ENCODE results near the gene IL17RC. TPM values are rescaled to one million over a fixed set of nuclear protein-coding genes. Genes with fewer than 3 reads are reported as not detected.
"Not testable (repeated sequence)": the region's sequence is repeated elsewhere in the genome, so short reads cannot be mapped to it uniquely, and the experiment has no call there.

IL17RC gene
- total RNA-seq = 37.3 and 39.6 TPM in 2 replicates

GRCh38 chr3:9916734-9917680 lies at the start of gene IL17RC:
Gene IL17RC, plus strand, starts transcription at chr3:9917098. Its CDS starts 218 bp downstream, at chr3:9917316.
- Histone ChIP-seq H3K4me3 (ENCODE audit: low read depth, low read length) (peak within 1 kb of the TSS; percentile 37), H3K27me3 (ENCODE audit: control insufficient read depth, insufficient read depth, low read length) (no peaks in the 10 kb centered on the region), H3K36me3 (ENCODE audit: control insufficient read depth, insufficient read depth, low read length) (no peaks in the 10 kb centered on the region)
- TF ChIP-seq CTCF (IDR thresholded peaks at IDR 0.05; ENCODE audit: insufficient read depth, low read length, poor library complexity, severe bottlenecking) = no peak
- DNase-seq (ENCODE audit: low read depth) = peak; percentile 76

GRCh38 chr3:9867106-9867505 lies 49.8 kb upstream of the IL17RC start:
- H3K4me3 ChIP-seq (ENCODE audit: low read depth, low read length) = no peak overlapping the region
- no peak for DNase-seq (ENCODE audit: low read depth)
- TF ChIP-seq CTCF (IDR thresholded peaks at IDR 0.05; ENCODE audit: insufficient read depth, low read length, poor library complexity, severe bottlenecking) = no peak
- no peaks in the 10 kb centered on the region for H3K27me3 ChIP-seq (ENCODE audit: control insufficient read depth, insufficient read depth, low read length)
- no peaks in the 10 kb centered on the region for H3K36me3 ChIP-seq (ENCODE audit: control insufficient read depth, insufficient read depth, low read length)

GRCh38 chr3:9869955-9870354 lies 46.9 kb upstream of the IL17RC start:
- no peak for DNase-seq (ENCODE audit: low read depth)

GRCh38 chr3:9870978-9871377 lies 45.9 kb upstream of the IL17RC start:
- no peak overlapping the region for H3K4me3 ChIP-seq (ENCODE audit: low read depth, low read length)
- no peak for DNase-seq (ENCODE audit: low read depth)
- TF ChIP-seq CTCF (IDR thresholded peaks at IDR 0.05; ENCODE audit: insufficient read depth, low read length, poor library complexity, severe bottlenecking) = no peak
- no peaks in the 10 kb centered on the region for H3K27me3 ChIP-seq (ENCODE audit: control insufficient read depth, insufficient read depth, low read length)
- no peaks in the 10 kb centered on the region for H3K36me3 ChIP-seq (ENCODE audit: control insufficient read depth, insufficient read depth, low read length)

More at GRCh38 chr3:9869955-9870354, 46.9 kb upstream of the IL17RC start:
- H3K36me3 ChIP-seq (ENCODE audit: control insufficient read depth, insufficient read depth, low read length) = no peaks in the 10 kb centered on the region
- TF ChIP-seq CTCF (IDR thresholded peaks at IDR 0.05; ENCODE audit: insufficient read depth, low read length, poor library complexity, severe bottlenecking) = no peak
- H3K4me3 ChIP-seq (ENCODE audit: low read depth, low read length) = no peak overlapping the region
- H3K27me3 ChIP-seq (ENCODE audit: control insufficient read depth, insufficient read depth, low read length) = no peaks in the 10 kb centered on the region

GRCh38 chr3:9872067-9872466 lies 44.8 kb upstream of the IL17RC start:
- not testable (repeated sequence) for H3K36me3 ChIP-seq (ENCODE audit: control insufficient read depth, insufficient read depth, low read length); DNase-seq (ENCODE audit: low read depth); H3K27me3 ChIP-seq (ENCODE audit: control insufficient read depth, insufficient read depth, low read length); H3K4me3 ChIP-seq (ENCODE audit: low read depth, low read length)

GRCh38 chr3:9875448-9875847 lies 41.5 kb upstream of the IL17RC start:
- H3K4me3 ChIP-seq (ENCODE audit: low read depth, low read length) = no peak overlapping the region
- no peaks in the 10 kb centered on the region for H3K27me3 ChIP-seq (ENCODE audit: control insufficient read depth, insufficient read depth, low read length)
- no peaks in the 10 kb centered on the region for H3K36me3 ChIP-seq (ENCODE audit: control insufficient read depth, insufficient read depth, low read length)
- no peak for TF ChIP-seq CTCF (IDR thresholded peaks at IDR 0.05; ENCODE audit: insufficient read depth, low read length, poor library complexity, severe bottlenecking)
- DNase-seq (ENCODE audit: low read depth) = no peak

GRCh38 chr3:9876255-9876654 lies 40.6 kb upstream of the IL17RC start:
- not testable (repeated sequence) for DNase-seq (ENCODE audit: low read depth); H3K36me3 ChIP-seq (ENCODE audit: control insufficient read depth, insufficient read depth, low read length); H3K4me3 ChIP-seq (ENCODE audit: low read depth, low read length); H3K27me3 ChIP-seq (ENCODE audit: control insufficient read depth, insufficient read depth, low read length)
